K562 (cell line): ENCODE results near the gene ZNF48. TPM values are rescaled to one million over a fixed set of nuclear protein-coding genes. Genes with fewer than 3 reads are reported as not detected.

Experiments used
- ADNP ChIP-seq: fragments of 200-800 bp; sonication (Bioruptor generic); IDR thresholded peaks from 2 replicates; pipeline ENCODE4 v1.6.1; 2016; ENCODE audit warnings: missing genetic modification characterization, missing compliant biosample characterization
- AFF1 ChIP-seq, 2 experiments: fragments of 450-650 bp; IDR thresholded peaks; 2 replicates each; pipeline ENCODE4 v1.6.1; 2018; ENCODE audit warnings: mild to moderate bottlenecking in 2 of 2, low read depth in 1 of 2; ENCODE audit not compliant: partially characterized antibody in 2 of 2
- ATF7 ChIP-seq: fragments of 450-650 bp; IDR thresholded peaks from 2 replicates; pipeline ENCODE4 v1.7.1; 2014; ENCODE audit warnings: mild to moderate bottlenecking, moderate library complexity
- CLOCK ChIP-seq: fragments of 250-450 bp; sonication (Bioruptor Pico); IDR thresholded peaks from 2 replicates; pipeline ENCODE4 v1.4.0; 2020; ENCODE audit warnings: mild to moderate bottlenecking, moderate library complexity, borderline replicate concordance
- CTBP1 ChIP-seq: fragments of 450-650 bp; IDR thresholded peaks from 2 replicates; pipeline ENCODE4 v1.6.1; 2016; ENCODE audit warnings: borderline replicate concordance
- DMBX1 ChIP-seq: fragments of 250-450 bp; sonication (Bioruptor Pico); IDR thresholded peaks from 2 replicates; pipeline ENCODE4 v1.8.0; 2022; ENCODE audit warnings: inconsistent platforms, mild to moderate bottlenecking, moderate library complexity, borderline replicate concordance
- ELK1 ChIP-seq: sonication (generic); formaldehyde crosslinking; IDR thresholded peaks from 2 replicates; pipeline ENCODE4 v1.8.1; 2022; ENCODE audit warnings: missing genetic modification reagents
- ETS2 ChIP-seq: IDR thresholded peaks from 2 replicates; pipeline ENCODE4 v1.6.1; 2016; ENCODE audit warnings: borderline replicate concordance, missing genetic modification characterization, mild to moderate bottlenecking, moderate library complexity, missing compliant biosample characterization; ENCODE audit not compliant: poor library complexity, severe bottlenecking
- HDAC1 ChIP-seq, 2 experiments: fragments of 450-650 bp; IDR thresholded peaks; 2 replicates each; pipeline ENCODE4 v1.6.1; 2016 to 2017; ENCODE audit warnings: inconsistent platforms in 1 of 2, mild to moderate bottlenecking in 1 of 2, moderate library complexity in 1 of 2
- MED1 ChIP-seq: sonication (generic); formaldehyde crosslinking; IDR thresholded peaks from 2 replicates; pipeline ENCODE4 v1.8.1; 2023; ENCODE audit warnings: missing genetic modification reagents, borderline replicate concordance
- NR1H2 ChIP-seq: sonication (generic); formaldehyde crosslinking; IDR thresholded peaks from 2 replicates; pipeline ENCODE4 v1.4.0; 2020; ENCODE audit warnings: mild to moderate bottlenecking, missing genetic modification reagents
- POLR3A ChIP-seq: IDR thresholded peaks from 2 replicates; pipeline ENCODE4 v1.6.1; 2011; ENCODE audit warnings: borderline replicate concordance, mild to moderate bottlenecking, moderate library complexity; ENCODE audit not compliant: insufficient read length, insufficient read depth; ENCODE audit errors: extremely low read depth
- PPARD ChIP-seq: fragments of 250-450 bp; sonication (Bioruptor Pico); IDR thresholded peaks from 2 replicates; pipeline ENCODE4 v1.8.0; 2022; ENCODE audit warnings: inconsistent platforms, mild to moderate bottlenecking, moderate library complexity
- PURB ChIP-seq: sonication (generic); formaldehyde crosslinking; IDR thresholded peaks from 2 replicates; pipeline ENCODE4 v1.9.0; 2021; ENCODE audit warnings: low read depth, mild to moderate bottlenecking, missing genetic modification reagents
- RAD51 ChIP-seq: fragments of 450-650 bp; IDR thresholded peaks from 2 replicates; pipeline ENCODE4 v1.7.1; 2016; ENCODE audit warnings: low read depth, mild to moderate bottlenecking, borderline replicate concordance
- SUPT5H ChIP-seq: fragments of 450-650 bp; IDR thresholded peaks from 2 replicates; pipeline ENCODE4 v1.6.1; 2016
- TEAD4 ChIP-seq, 2 experiments: sonication (generic) in 1 of 2; formaldehyde crosslinking in 1 of 2; IDR thresholded peaks; 2 replicates each; pipeline versions ENCODE4 v1.6.1 to v1.8.0; 2012 to 2022; ENCODE audit warnings: borderline replicate concordance in 1 of 2, inconsistent platforms in 1 of 2, low read length in 1 of 2, mild to moderate bottlenecking in 1 of 2, missing genetic modification reagents in 1 of 2
- ZNF436 ChIP-seq: fragments of 250-450, 450-650 bp; sonication (Bioruptor Pico); formaldehyde crosslinking; IDR thresholded peaks from 2 replicates; pipeline ENCODE4 v1.7.0; 2020; ENCODE audit warnings: mild to moderate bottlenecking
- polyA plus RNA-seq, 8 experiments: library from polyadenylated mRNA; depleted of rRNA in 4 of 8; stranded (reverse) in 5 of 8; unstranded in 3 of 8; fragments of >200 nt; fragmentation: Nextera tagmentation in 2 of 8; fragmentation: Illumina TruSeq in 1 of 8; extraction: Ambion mirVana in 2 of 8; extraction: Trizol in 1 of 8; gene quantifications; 2 replicates each; pipeline versions ENCODE4 v1.2.1 to v1.2.3, GENCODE V29; 2011 to 2014; ENCODE audit warnings: inconsistent platforms in 1 of 8, missing spikeins in 1 of 8
- total RNA-seq, 7 experiments: library from RNA; depleted of rRNA in 6 of 7; stranded (reverse); fragments of >200 nt in 6 of 7; fragmentation: Illumina TruSeq in 2 of 7; extraction: Trizol in 2 of 7; gene quantifications; 2 replicates each; pipeline versions ENCODE4 v1.2.1 to v1.2.3, GENCODE V29; 2011 to 2021; ENCODE audit warnings: low replicate concordance in 1 of 7
- TF ChIP-seq, protein P1 (sequence below): sonication (generic); formaldehyde crosslinking; IDR thresholded peaks from 2 replicates; pipeline ENCODE4 v1.9.0; 2022; ENCODE audit warnings: mild to moderate bottlenecking, missing genetic modification reagents

ZNF48 gene
- total and polyA plus RNA-seq, 9 of the 15 experiments (the other 6 are each of a cell fraction or from before 2014, with no cell fraction given): 0.38 to 11.6 (median 4.7) TPM

GRCh38 chr16:30407102-30407803 lies 12.0 kb downstream of the ZNF48 start, which contains the start of gene ZNF771 (continued):
- TF ChIP-seq TEAD4 (IDR thresholded peaks at IDR 0.05; ENCODE audit: low read length) (no peak), TEAD4 (CRISPR knock-in tag; IDR thresholded peaks at IDR 0.05; ENCODE audit: borderline replicate concordance) (no peak), ZNF436 (no peak), SUPT5H (peak; percentile 82), MED1 (no peak), PPARD (CRISPR knock-in tag) (no peak), PURB (no peak), AFF1 (IDR thresholded peaks at IDR 0.05; ENCODE audit: low read depth in 1 of 2, partially characterized antibody in 2 of 2) (peak in 1 of 2 experiments; percentile 40), CLOCK (no peak), ATF7 (peak; percentile 88), ETS2 (tag) (no peak), CTBP1 (peak; percentile 81), RAD51 (peak; percentile 85), POLR3A (no peak), ADNP (tag) (no peak), ELK1 (CRISPR knock-in tag) (no peak), HDAC1 (IDR thresholded peaks at IDR 0.05) (peak in 1 of 2 experiments; percentile 99; a peak in 2 of 4 replicates), DMBX1 (CRISPR knock-in tag) (no peak), NR1H2 (CRISPR knock-in tag) (no peak)
- TF ChIP-seq, protein P1, sequence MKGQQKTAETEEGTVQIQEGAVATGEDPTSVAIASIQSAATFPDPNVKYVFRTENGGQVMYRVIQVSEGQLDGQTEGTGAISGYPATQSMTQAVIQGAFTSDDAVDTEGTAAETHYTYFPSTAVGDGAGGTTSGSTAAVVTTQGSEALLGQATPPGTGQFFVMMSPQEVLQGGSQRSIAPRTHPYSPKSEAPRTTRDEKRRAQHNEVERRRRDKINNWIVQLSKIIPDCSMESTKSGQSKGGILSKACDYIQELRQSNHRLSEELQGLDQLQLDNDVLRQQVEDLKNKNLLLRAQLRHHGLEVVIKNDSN: peak; percentile 95
